ENCODE data around the gene IRAK1BP1. TPM values are rescaled to one million over a fixed set of nuclear protein-coding genes. Genes with fewer than 3 reads are reported as not detected.
"Not testable (repeated sequence)": the region's sequence is repeated elsewhere in the genome, so short reads cannot be mapped to it uniquely, and the experiment has no call there.

IRAK1BP1 gene
- total RNA-seq, 1 donor from 2014 or later = 4.2 TPM

DNA sequence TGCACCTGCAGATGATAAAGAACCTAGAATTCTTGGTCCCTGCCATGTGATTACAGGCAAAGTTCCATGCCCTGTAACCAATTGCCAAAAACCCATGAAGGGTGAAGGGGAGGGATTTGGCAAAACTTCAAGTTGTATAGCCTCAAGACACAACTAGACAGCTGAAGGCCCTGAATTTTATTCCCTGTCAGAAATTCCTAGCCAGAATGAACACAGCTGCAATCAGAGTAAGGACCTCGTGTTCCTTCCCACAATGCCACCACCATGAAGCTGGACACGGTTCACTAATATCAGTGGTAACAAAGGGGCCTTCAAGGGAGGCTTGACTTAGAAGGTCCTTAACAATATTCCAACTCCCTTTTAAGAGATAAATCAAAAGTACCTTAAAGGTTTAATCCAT, 22.5 kb upstream of the IRAK1BP1 start:
- intact Hi-C loops (cut with DNase I) = no loop called here
- no peak overlapping the region for H3K4me3 ChIP-seq
- no peaks in the 10 kb centered on the region for H3K9me3 ChIP-seq
- H3K27ac ChIP-seq = no peak overlapping the region
- DNase-seq (ENCODE audit: extremely low spot score in 2 of 2) = no peak
- no peaks in the 10 kb centered on the region for H3K36me3 ChIP-seq
- TF ChIP-seq POLR2AphosphoS5 (IDR thresholded peaks at IDR 0.05; ENCODE audit: insufficient read depth in 1 of 2, low read depth in 1 of 2) = no peak
- H3K27me3 ChIP-seq = no peaks in the 10 kb centered on the region
- H3K4me1 ChIP-seq = no peaks in the 10 kb centered on the region

DNA sequence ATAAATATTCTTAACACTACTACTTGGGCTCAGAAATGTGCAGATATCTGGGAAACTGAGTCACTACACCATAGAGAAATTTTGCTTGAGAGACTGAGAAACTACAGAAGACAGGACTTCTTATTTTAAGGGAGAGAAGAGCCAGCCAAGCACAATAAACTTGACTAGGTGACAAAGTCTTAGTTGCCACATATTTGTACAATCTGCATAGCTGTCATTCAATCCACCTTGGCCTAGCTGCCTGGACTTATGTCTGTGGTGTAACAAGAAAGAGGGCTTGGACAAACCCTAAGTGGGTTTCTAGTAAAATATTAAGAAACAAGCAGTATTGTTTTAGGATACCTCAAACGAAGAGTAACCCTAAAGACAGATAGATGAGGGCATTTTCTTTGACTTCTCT, 21.8 kb upstream of the IRAK1BP1 start:
- Histone ChIP-seq H3K4me3 (no peak overlapping the region), H3K4me1 (no peaks in the 10 kb centered on the region), H3K27me3 (no peaks in the 10 kb centered on the region), H3K9me3 (no peaks in the 10 kb centered on the region), H3K27ac (no peak overlapping the region), H3K36me3 (no peaks in the 10 kb centered on the region)
- intact Hi-C loops (cut with DNase I) = no loop called here
- TF ChIP-seq, protein P1, sequence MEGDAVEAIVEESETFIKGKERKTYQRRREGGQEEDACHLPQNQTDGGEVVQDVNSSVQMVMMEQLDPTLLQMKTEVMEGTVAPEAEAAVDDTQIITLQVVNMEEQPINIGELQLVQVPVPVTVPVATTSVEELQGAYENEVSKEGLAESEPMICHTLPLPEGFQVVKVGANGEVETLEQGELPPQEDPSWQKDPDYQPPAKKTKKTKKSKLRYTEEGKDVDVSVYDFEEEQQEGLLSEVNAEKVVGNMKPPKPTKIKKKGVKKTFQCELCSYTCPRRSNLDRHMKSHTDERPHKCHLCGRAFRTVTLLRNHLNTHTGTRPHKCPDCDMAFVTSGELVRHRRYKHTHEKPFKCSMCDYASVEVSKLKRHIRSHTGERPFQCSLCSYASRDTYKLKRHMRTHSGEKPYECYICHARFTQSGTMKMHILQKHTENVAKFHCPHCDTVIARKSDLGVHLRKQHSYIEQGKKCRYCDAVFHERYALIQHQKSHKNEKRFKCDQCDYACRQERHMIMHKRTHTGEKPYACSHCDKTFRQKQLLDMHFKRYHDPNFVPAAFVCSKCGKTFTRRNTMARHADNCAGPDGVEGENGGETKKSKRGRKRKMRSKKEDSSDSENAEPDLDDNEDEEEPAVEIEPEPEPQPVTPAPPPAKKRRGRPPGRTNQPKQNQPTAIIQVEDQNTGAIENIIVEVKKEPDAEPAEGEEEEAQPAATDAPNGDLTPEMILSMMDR (IDR thresholded peaks at IDR 0.05) = no peak
- TF ChIP-seq POLR2AphosphoS5 (IDR thresholded peaks at IDR 0.05; ENCODE audit: insufficient read depth in 1 of 2, low read depth in 1 of 2) (no peak), POLR2A (IDR thresholded peaks at IDR 0.05) (no peak)
- DNase-seq (ENCODE audit: extremely low spot score in 2 of 2) = no peak

DNA sequence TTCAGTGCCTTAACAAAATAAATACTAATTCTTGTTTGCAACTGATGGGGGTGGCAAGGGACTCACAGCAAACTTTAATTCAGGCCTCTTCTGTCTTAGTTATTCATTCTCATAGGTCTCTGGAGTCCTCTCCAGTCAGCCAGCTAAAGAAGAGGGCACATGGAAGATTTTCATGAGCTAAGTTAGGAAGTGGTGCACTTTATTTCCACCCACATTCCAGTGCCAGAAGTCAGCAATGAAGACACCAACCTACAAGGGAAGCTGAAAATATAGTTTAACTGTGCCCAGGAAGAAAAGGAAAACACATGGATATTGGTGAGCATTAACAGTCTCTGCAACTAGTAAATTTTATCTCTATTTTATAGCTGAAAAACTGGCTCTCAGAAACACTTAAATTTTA, 16.7 kb upstream of the IRAK1BP1 start:
- intact Hi-C loops (cut with DNase I) = no loop called here
- TF ChIP-seq POLR2A (IDR thresholded peaks at IDR 0.05) (no peak), POLR2AphosphoS5 (IDR thresholded peaks at IDR 0.05; ENCODE audit: insufficient read depth in 1 of 2, low read depth in 1 of 2) (no peak)
- TF ChIP-seq, protein P1 (IDR thresholded peaks at IDR 0.05) = no peak

DNA sequence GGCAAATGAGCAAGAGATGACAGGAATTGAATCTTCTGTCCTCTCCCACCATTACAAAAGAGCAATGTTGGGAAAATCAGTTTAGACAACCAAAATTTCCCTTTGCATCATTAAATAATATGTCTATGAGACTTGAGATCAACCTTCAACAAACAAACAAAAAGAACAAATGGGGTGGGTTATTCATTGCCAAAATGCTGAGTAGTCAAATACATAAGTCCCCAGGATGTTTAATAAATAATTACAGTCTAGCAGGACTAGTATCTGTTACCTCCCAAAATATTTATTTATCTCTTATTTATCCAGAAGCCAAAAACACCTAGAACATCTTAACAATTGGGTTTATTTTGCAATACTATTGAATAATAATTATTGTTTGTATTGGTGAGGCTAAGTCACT, 16.2 kb upstream of the IRAK1BP1 start:
- Histone ChIP-seq H3K27me3 (no peaks in the 10 kb centered on the region), H3K36me3 (no peaks in the 10 kb centered on the region), H3K4me3 (no peak overlapping the region), H3K27ac (no peak overlapping the region), H3K4me1 (no peaks in the 10 kb centered on the region), H3K9me3 (no peaks in the 10 kb centered on the region)
- intact Hi-C loops (cut with DNase I) = no loop called here
- TF ChIP-seq, protein P1 (IDR thresholded peaks at IDR 0.05) = no peak
- no peak for TF ChIP-seq POLR2AphosphoS5 (IDR thresholded peaks at IDR 0.05; ENCODE audit: insufficient read depth in 1 of 2, low read depth in 1 of 2)
- no peak for TF ChIP-seq POLR2A (IDR thresholded peaks at IDR 0.05)
- DNase-seq (ENCODE audit: extremely low spot score in 2 of 2) = no peak

More for the DNA sequence above, 16.7 kb upstream of the IRAK1BP1 start:
- Histone ChIP-seq H3K27me3 (no peaks in the 10 kb centered on the region), H3K4me1 (no peaks in the 10 kb centered on the region), H3K4me3 (no peak overlapping the region), H3K36me3 (no peaks in the 10 kb centered on the region), H3K9me3 (no peaks in the 10 kb centered on the region), H3K27ac (no peak overlapping the region)
- DNase-seq (ENCODE audit: extremely low spot score in 2 of 2) = no peak

DNA sequence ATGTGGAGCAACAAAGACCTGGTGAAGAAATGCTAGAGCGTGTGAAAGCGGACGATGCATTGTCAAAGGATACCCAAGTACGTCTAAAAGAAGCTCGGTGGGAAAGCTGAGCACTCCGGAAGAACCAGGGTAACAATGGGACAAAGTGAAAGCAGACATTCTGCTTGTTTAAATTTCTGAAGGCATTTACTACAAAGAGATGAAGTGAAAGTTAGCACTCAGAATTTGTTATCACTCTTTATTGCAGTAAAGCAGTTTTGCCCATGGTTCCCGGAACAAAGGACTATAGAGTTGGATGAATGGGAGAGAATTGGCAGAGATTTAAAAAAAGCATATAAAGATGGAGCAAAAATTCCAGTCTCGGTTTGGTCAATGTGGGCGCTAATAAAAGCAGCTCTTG, 12.8 kb upstream of the IRAK1BP1 start:
- no peaks in the 10 kb centered on the region for H3K4me1 ChIP-seq
- no peaks in the 10 kb centered on the region for H3K36me3 ChIP-seq
- H3K9me3 ChIP-seq = no peaks in the 10 kb centered on the region
- no peak overlapping the region for H3K27ac ChIP-seq
- no peak overlapping the region for H3K4me3 ChIP-seq
- DNase-seq (ENCODE audit: extremely low spot score in 2 of 2) = no peak
- no peaks in the 10 kb centered on the region for H3K27me3 ChIP-seq
- intact Hi-C loops (cut with DNase I) = no loop called here
- no peak for TF ChIP-seq POLR2A (IDR thresholded peaks at IDR 0.05)
- TF ChIP-seq, protein P1 (IDR thresholded peaks at IDR 0.05) = no peak
- no peak for TF ChIP-seq POLR2AphosphoS5 (IDR thresholded peaks at IDR 0.05; ENCODE audit: insufficient read depth in 1 of 2, low read depth in 1 of 2)

DNA sequence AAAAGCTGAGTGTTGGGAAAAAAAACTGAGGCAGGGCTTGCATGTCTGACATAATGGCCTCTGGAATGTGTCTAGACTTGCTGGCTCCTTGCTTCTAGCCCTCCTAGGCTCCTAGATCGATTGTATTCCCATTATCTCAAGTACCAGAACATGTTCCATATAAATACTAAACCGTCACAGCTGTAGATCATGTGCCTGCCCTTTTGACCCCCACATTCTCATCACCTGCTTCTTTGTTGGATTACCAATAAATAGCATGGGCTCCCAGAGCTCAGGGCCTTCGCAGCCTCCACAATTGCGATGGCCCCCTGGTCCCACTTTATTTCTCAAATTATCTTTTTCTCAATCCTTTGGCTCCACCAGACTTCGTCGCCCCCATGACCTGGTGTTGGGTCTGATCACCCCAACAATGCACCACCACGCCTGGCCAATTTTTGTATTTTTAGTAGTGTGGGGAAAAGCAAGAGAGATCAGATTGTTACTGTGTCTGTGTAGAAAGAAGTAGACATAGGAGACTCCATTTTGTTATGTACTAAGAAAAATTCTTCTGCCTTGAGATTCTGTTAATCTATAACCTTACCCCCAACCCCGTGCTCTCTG, 8.9 kb upstream of the IRAK1BP1 start:
- H3K4me1 ChIP-seq; DNase-seq (ENCODE audit: extremely low spot score in 2 of 2); H3K27me3 ChIP-seq; H3K4me3 ChIP-seq; H3K9me3 ChIP-seq; H3K36me3 ChIP-seq; intact Hi-C loops (cut with DNase I); H3K27ac ChIP-seq: not testable (repeated sequence)
